Measurements from ENCODE around the gene BIRC7.

The BIRC7 gene

GRCh38 chr20:63235399-63235983 is at the start of gene BIRC7:
BIRC7 (plus strand) TSS chr20:63235905; CDS start chr20:63236097, 192 bp downstream.
- DNase-seq = no peak

GRCh38 chr20:63186084-63186483 is 49.6 kb upstream of the BIRC7 start:
- no peak for DNase-seq

GRCh38 chr20:63186528-63187316 is 49.0 kb upstream of the BIRC7 start:
- no peak for DNase-seq

- DNase-seq = no peak
These were observed 48.2 kb upstream of the BIRC7 start for GRCh38 chr20:63187338-63188158.

- no peak for DNase-seq
These were observed 47.6 kb upstream of the BIRC7 start for GRCh38 chr20:63188159-63188442.

- DNase-seq = no peak
These were observed 46.9 kb upstream of the BIRC7 start for GRCh38 chr20:63188641-63189321.

GRCh38 chr20:63189322-63189642 is 46.4 kb upstream of the BIRC7 start:
- no peak for DNase-seq

- no peak for DNase-seq
These were observed 45.7 kb upstream of the BIRC7 start for GRCh38 chr20:63189846-63190559.

GRCh38 chr20:63190828-63191227 is 44.9 kb upstream of the BIRC7 start:
- no peak for DNase-seq

GRCh38 chr20:63191400-63191799 is 44.3 kb upstream of the BIRC7 start:
- no peak for DNase-seq

GRCh38 chr20:63192721-63193120 is 43.0 kb upstream of the BIRC7 start:
- no peak for DNase-seq

GRCh38 chr20:63194007-63194796 is 41.5 kb upstream of the BIRC7 start:
- no peak for DNase-seq

GRCh38 chr20:63194797-63195173 is 40.9 kb upstream of the BIRC7 start:
- no peak for DNase-seq

- no peak for DNase-seq
These were observed 38.8 kb upstream of the BIRC7 start for GRCh38 chr20:63196768-63197470.

GRCh38 chr20:63198606-63199005 is 37.1 kb upstream of the BIRC7 start:
- no peak for DNase-seq

- DNase-seq = no peak
These were observed 33.7 kb upstream of the BIRC7 start for GRCh38 chr20:63202021-63202420.

- no peak for DNase-seq
These were observed 32.7 kb upstream of the BIRC7 start for GRCh38 chr20:63202811-63203526.

GRCh38 chr20:63204362-63204761 is 31.3 kb upstream of the BIRC7 start:
- DNase-seq = no peak

GRCh38 chr20:63205896-63206295 is 29.8 kb upstream of the BIRC7 start:
- DNase-seq = no peak

- DNase-seq = no peak
These were observed 28.8 kb upstream of the BIRC7 start for GRCh38 chr20:63206878-63207277.

Measured in stimulated activated CD4-positive, alpha-beta T cell treated with anti-CD3 and anti-CD28 coated beads, Interleukin-12 subunit alpha, Interleukin-12 subunit beta, amount 100 ng/mL, for 4 hours (primary cell).